Parathyroid adenoma (tissue), 2 donors: ENCODE data around the gene KIF26B.

Experiments used
- H2AFZ ChIP-seq: fragments of 300-600 bp; sonication (generic); one replicate; pipeline ENCODE4 v1.7.0; 2017; ENCODE audit warnings: antibody characterized with exemption, mild to moderate bottlenecking
- H3K27ac ChIP-seq: fragments of 300-600 bp; sonication (generic); one replicate; pipeline ENCODE4 v1.7.0; 2017
- H3K27me3 ChIP-seq: fragments of 300-600 bp; sonication (generic); one replicate; pipeline ENCODE4 v1.7.0; 2017; ENCODE audit warnings: low read length; ENCODE audit not compliant: control insufficient read depth, insufficient read depth
- H3K36me3 ChIP-seq: fragments of 300-600 bp; sonication (generic); one replicate; pipeline ENCODE4 v1.7.0; 2017; ENCODE audit warnings: low read length; ENCODE audit not compliant: control insufficient read depth, insufficient read depth
- H3K4me1 ChIP-seq: fragments of 300-600 bp; sonication (generic); one replicate; pipeline ENCODE4 v1.7.0; 2017; ENCODE audit warnings: control low read depth
- H3K4me2 ChIP-seq: fragments of 300-600 bp; sonication (generic); one replicate; pipeline ENCODE4 v1.7.0; 2017; ENCODE audit warnings: low read length
- H3K4me3 ChIP-seq: fragments of 300-600 bp; sonication (generic); one replicate; pipeline ENCODE4 v1.7.0; 2017; ENCODE audit warnings: low read depth, low read length
- H3K79me2 ChIP-seq: fragments of 300-600 bp; sonication (generic); one replicate; pipeline ENCODE4 v1.7.0; 2017; ENCODE audit warnings: control low read depth
- H3K9ac ChIP-seq: fragments of 300-600 bp; sonication (generic); one replicate; pipeline ENCODE4 v1.7.0; 2017; ENCODE audit warnings: mild to moderate bottlenecking
- H3K9me3 ChIP-seq: fragments of 300-600 bp; sonication (generic); one replicate; pipeline ENCODE4 v1.7.0; 2017; ENCODE audit warnings: low read length; ENCODE audit not compliant: control insufficient read depth
- CTCF ChIP-seq: fragments of 300-600 bp; sonication (generic); IDR thresholded peaks from one replicate; pipeline ENCODE4 v1.7.0; 2017; ENCODE audit warnings: antibody characterized with exemption, mild to moderate bottlenecking
- donor health status: primary hyperparathyroidism.

Gene KIF26B

GRCh38 chr1:245229051-245229450 lies 74.3 kb downstream of the KIF26B start:
- Histone ChIP-seq H3K27me3 (no peaks in the 10 kb centered on the region), H3K9ac (no peak overlapping the region), H3K4me2 (no peak overlapping the region), H3K27ac (no peak overlapping the region), H3K4me3 (no peak overlapping the region), H3K36me3 (no peaks in the 10 kb centered on the region), H3K79me2 (no peaks in the 10 kb centered on the region), H2AFZ (no peak overlapping the region), H3K9me3 (no peaks in the 10 kb centered on the region), H3K4me1 (no peaks in the 10 kb centered on the region)
- no peak for TF ChIP-seq CTCF

- H3K27me3 ChIP-seq, result no peaks in the 10 kb centered on the region
- no peak for TF ChIP-seq CTCF
These were observed 78.1 kb downstream of the KIF26B start for GRCh38 chr1:245232931-245233330.

GRCh38 chr1:245234217-245235081 lies 79.7 kb downstream of the KIF26B start:
- Histone ChIP-seq H3K4me2 (no peak overlapping the region), H3K36me3 (no peaks in the 10 kb centered on the region), H2AFZ (no peak overlapping the region), H3K4me3 (no peak overlapping the region), H3K9me3 (no peaks in the 10 kb centered on the region), H3K4me1 (no peaks in the 10 kb centered on the region), H3K79me2 (no peaks in the 10 kb centered on the region), H3K9ac (no peak overlapping the region), H3K27ac (no peak overlapping the region), H3K27me3 (no peaks in the 10 kb centered on the region)
- no peak for TF ChIP-seq CTCF

More at GRCh38 chr1:245232931-245233330, 78.1 kb downstream of the KIF26B start:
- H2AFZ ChIP-seq, result no peak overlapping the region
- no peaks in the 10 kb centered on the region for H3K9me3 ChIP-seq
- H3K4me3 ChIP-seq, result no peak overlapping the region
- H3K9ac ChIP-seq, result no peak overlapping the region
- H3K4me2 ChIP-seq, result no peak overlapping the region
- H3K36me3 ChIP-seq, result no peaks in the 10 kb centered on the region
- H3K4me1 ChIP-seq, result no peaks in the 10 kb centered on the region
- H3K27ac ChIP-seq, result no peak overlapping the region
- no peaks in the 10 kb centered on the region for H3K79me2 ChIP-seq

- no peaks in the 10 kb centered on the region for H3K27me3 ChIP-seq
- no peak overlapping the region for H2AFZ ChIP-seq
- H3K9ac ChIP-seq, result no peak overlapping the region
- H3K4me1 ChIP-seq, result no peaks in the 10 kb centered on the region
- no peaks in the 10 kb centered on the region for H3K79me2 ChIP-seq
- H3K27ac ChIP-seq, result no peak overlapping the region
- H3K9me3 ChIP-seq, result no peaks in the 10 kb centered on the region
- H3K4me2 ChIP-seq, result no peak overlapping the region
- no peak overlapping the region for H3K4me3 ChIP-seq
- H3K36me3 ChIP-seq, result no peaks in the 10 kb centered on the region
- no peak for TF ChIP-seq CTCF
These were observed 80.4 kb downstream of the KIF26B start for GRCh38 chr1:245235156-245235555.
